Sigmoid colon (tissue), 4 donors: ENCODE measurements around the gene MAPK10.

ENCODE experiments used
- CTCF ChIP-seq, 4 experiments: fragments of 450-650 bp in 3 of 4; fragments of 200-600 bp in 1 of 4; IDR thresholded peaks; one replicate each; pipeline ENCODE4 v1.5.1; 2016 to 2019; ENCODE audit warnings: antibody characterized with exemption in 4 of 4, mild to moderate bottlenecking in 3 of 4, moderate library complexity in 2 of 4
- EP300 ChIP-seq, 4 donors: sonication (generic); formaldehyde crosslinking; IDR thresholded peaks; one replicate each; pipeline ENCODE4 v1.6.1; 2017; ENCODE audit warnings: antibody characterized with exemption in 4 of 4
- POLR2A ChIP-seq, 2 donors: fragments of 450-650 bp; IDR thresholded peaks; one replicate each; pipeline ENCODE4 v1.6.1; 2016; ENCODE audit warnings: antibody characterized with exemption in 2 of 2, mild to moderate bottlenecking in 2 of 2, moderate library complexity in 2 of 2
- POLR2AphosphoS5 ChIP-seq, 4 donors: sonication (generic); formaldehyde crosslinking; IDR thresholded peaks; one replicate each; pipeline ENCODE4 v1.6.1; 2017; ENCODE audit warnings: antibody characterized with exemption in 4 of 4

DNA sequence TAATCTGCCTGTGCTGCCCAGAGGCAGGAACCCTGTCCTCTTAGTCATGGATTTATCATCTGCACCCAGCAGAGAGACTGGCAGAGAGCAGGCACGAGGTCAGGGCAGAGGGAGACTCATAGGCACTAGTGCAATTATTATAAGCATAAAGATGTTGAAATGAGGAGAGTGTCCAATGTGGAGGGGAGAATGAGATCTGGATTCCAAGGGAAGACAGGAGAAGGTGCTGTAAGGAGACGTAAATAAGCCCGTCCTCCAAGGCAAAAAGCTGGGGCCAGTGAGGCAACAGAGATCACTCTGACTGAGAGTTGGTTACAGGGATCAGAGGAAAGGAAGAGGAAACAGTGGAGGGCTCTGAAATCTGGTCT is 406.2 kb downstream of the MAPK10 start:
- TF ChIP-seq POLR2A (IDR thresholded peaks at IDR 0.05) (no peak), CTCF (IDR thresholded peaks at IDR 0.05) (no peak), POLR2AphosphoS5 (IDR thresholded peaks at IDR 0.05) (no peak), EP300 (IDR thresholded peaks at IDR 0.05) (no peak)
